Renal cortical epithelial cell (primary cell): Measurements from ENCODE around the gene FGD5. TPM values are rescaled to one million over a fixed set of nuclear protein-coding genes. Genes with fewer than 3 reads are reported as not detected.

Source experiments
- DNase-seq: peaks from one replicate; pipeline ENCODE4 v3.0.0-alpha.2; 2011; ENCODE audit warnings: low read depth
- total RNA-seq: library from RNA; depleted of rRNA; stranded (reverse); fragments of >200 nt; gene quantifications from 2 replicates; pipeline ENCODE4 v1.2.3, GENCODE V29; 2014

Gene FGD5
- total RNA-seq, 1 donor from 2014 or later, result 0.30 TPM

DNA sequence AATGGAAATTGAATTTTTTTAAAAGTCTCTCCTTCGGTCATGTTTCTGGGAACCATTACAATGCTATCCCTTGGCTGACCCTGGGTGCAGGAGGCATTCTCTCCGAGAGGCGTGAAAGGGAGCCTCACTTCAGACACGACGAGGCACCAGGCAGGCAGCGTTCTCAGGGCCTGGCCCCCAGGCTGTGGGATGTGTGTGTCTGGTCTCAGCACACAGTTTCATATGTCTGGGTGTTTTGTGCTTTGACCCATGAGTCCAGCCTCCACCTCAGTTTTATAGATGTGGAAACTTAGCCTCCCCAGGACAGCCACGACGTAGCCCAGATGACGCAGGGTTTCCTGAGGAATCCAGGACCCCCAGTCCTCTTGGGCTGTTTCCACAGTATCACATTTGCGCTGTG, 34.0 kb downstream of the FGD5 start:
- DNase-seq, result no peak

DNA sequence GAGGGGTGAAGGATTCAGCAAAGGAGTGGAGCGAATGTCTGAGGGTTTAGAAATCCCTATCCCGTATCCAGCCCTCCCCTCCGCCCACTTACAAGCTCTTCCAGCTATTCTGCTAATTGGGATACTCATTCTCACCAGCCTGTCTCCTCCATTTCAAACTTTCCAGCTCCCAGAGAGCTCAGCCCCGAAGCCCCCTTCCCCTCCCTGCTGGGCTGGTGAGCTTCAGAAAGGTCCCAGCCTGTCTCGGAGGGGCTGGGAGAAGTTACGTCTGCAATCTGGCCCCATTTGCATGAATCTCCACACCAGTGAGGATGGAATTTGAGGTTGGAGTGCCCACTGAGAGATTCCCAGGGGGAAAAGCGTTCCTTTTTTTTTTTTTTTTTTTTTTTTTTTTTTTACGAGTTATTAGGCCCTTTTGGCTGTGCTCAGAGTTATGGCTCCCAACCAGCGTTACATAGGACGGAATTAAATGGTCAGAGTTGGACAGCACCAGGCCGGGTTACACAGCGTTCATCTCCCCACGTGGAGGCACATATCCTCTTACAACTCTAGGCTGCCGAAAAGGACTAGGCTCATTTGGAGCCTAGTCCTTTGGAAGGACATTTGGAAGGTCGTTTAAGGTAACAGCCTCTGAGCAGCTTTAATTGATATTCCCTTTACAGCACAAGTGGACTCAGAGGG, 34.6 kb downstream of the FGD5 start:
- no peak for DNase-seq

DNA sequence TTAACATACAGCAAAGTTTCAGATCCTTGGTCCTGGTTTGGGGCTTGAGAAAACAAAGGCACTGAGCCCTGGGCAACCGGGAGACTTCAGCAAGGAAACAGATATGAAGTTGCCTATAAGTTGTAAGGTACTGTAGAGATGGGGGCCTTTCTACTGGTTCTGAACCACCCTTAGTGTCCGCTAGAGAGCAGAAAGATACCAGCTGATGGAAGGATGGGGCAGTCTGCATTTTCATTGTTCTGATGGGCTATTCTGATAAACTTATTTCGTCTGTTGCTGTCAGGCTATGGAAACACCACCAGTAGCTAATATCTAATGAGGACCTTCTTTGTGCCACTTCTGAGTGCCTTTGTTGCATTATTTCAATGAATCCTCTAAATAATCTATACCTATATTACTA, 38.7 kb downstream of the FGD5 start:
- DNase-seq, result no peak

DNA sequence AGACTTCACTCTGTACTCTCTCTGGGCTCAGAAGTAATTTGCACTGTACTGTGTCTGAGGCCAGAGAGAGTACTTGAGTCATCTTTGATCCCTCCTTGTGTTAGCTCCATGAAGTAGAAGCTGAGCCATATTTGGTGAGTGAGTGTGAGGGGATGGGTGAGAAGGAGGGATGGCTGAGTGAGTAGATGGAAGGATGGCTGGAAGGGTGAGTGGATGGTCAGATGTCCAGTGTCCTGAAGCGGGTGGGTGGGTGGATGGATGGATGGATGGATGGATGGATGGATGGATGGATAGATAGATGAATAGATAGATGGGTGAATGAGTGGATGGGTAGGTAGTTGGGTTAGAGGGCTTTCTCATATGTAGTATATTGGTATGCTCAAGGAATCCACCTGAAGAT, 39.3 kb downstream of the FGD5 start:
- DNase-seq, result no peak

DNA sequence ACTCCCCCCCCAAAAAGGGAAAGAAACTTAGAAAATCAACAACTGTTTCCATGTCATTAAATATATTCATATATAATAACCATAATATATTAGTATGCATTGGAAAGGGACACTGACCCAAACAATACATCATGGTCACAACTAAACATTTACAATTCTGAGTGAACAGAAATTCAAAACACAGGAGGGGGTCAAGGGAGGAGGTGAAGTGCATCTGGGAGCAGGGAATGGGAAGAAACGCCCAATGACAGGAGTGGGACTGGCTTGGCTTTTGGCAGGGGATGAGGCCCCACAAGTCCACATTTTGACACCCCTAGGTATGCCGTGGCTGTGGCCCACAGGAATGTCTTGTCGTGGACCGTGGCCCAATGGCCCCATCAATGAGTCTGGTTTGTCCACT, 41.1 kb downstream of the FGD5 start:
- DNase-seq, result no peak

DNA sequence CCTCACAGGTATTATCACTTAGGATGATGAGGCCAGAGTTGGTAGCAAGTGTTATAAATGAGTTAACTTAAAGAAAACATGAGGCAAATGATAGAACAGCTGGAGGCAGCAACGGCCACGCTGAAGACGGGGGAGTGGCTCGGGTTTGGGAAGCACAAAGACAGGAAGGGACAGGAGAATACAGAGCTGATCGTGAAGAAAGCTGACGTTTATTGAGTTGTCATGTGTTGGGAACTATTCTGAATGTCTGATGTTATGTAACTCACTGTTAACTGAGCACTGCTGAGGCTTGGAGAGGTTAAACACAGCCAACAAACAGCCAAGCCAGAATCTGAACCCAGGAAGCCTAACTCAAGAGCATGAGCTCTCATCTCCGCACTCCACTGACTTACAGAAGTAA, 42.3 kb downstream of the FGD5 start:
- no peak for DNase-seq

DNA sequence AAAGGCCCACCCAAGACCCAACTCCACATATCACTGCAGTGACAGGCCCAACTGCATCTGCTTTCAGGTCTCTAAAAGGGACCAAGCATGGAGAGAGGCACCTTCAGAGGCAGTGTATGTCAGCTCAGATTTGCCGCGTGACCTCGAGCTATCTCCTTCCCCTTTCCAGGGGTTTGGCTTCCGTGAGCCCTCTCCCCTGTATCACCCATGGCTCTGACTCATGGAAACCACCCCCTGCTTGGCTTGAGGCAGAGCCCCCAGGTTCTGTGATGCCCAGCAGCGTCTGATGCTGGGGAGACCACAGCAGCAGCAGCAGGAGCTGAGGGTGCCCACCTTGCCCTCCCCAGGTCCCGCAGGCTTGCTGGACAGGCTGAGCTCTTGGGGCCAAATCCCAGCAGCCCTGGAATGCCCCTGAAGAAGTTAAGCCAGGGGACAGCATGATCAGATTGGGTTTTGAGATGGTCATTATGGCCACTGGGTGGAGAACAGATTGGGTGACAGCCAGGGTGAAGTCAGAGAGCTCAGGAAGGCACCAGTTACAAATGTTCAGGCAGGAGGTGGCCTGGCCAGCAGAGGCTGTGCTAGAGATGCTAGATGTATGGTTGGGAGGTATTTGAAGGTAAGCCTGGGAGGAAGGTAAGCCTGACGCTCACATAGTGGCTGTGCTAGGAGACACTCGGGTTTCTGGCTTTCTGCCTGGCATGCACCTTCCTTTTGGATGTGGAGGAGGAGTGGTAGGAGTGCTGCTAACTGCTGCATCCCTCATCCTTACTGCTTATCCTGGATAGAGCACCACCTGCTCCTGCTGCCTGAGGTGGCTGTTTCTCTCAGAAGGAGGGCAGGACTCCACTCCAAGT, 42.9 kb downstream of the FGD5 start:
- no peak for DNase-seq

DNA sequence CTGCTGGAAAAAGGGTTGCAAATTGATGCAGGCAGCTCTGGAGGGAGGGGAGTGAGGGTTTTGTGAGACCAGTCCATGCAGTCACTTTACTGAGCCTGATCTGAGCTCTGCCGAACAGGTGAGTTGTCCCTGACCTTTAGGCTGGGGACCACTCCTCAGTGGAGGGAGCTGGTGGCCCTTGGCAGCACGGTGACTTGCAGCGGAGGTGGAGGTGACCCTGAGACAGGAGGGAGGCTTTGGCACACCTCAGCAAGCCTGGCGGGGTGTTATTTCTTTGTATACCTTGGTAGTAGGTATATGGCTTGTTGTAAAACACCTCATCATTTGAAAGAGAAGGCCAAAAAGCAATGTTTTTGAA, 43.5 kb downstream of the FGD5 start:
- no peak for DNase-seq

DNA sequence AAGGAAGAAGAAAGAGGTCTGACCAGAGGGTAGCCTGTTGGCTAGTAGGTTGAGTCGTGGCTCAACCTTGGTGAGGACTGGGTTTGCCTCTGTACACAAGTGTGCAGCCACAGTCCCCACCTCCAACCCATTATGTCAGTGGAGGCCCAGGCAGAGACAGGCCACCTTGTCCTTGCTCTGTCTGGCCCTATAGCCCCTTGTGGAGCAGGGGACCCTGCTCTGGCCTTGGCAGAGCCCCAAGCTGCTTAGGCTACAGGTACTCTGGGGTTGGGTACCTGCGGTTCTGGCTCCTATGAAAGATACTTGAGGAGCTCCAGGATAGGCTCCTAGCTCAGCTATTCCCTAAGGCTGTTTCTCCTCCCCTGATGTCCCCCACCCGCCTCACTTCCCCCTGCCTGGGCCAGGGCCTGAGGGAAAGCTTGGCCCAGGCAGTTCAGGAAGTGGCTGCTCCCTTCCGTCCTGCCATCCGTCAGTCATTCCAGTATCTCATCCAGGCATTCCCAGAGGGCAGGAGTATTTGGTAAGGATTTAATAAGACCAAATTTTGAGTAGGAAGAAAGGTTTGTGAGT, 44.0 kb downstream of the FGD5 start:
- DNase-seq, result no peak

DNA sequence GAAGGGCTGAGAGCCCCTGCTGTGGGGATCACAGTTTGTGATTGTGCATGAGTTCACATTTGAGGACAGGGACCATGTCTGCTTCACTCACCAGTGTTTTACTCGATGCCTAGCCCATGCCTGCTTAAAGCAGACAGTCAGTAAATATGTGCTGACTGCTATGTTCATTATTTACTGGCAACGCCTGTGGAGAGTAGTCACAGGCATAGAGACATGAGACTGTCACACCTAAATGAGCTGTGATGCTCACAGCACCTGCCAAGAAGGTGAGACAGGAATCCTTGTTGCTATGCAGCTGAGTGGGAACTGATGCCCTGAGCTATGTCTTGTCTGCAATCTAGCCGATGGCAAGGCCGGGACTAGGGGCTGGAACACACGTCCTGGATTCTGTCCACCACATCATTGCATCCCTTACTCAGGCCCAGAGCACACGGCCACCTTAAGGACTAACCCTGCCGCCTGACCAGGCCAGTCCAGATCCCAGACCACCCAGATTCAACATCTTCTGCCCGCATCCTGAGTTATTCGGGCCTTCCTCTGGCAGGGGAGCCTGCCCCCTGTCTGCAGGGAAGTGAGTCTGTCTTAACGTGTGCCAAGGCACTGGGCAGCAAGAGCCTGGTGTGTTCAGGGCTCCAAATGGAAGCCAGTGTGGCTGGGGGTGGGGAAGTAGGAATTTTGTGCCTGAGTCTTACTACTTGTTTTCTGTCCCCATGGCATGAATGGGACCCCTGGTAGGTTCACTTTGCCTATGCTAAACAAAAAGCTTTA, 44.8 kb downstream of the FGD5 start:
- DNase-seq, result no peak

DNA sequence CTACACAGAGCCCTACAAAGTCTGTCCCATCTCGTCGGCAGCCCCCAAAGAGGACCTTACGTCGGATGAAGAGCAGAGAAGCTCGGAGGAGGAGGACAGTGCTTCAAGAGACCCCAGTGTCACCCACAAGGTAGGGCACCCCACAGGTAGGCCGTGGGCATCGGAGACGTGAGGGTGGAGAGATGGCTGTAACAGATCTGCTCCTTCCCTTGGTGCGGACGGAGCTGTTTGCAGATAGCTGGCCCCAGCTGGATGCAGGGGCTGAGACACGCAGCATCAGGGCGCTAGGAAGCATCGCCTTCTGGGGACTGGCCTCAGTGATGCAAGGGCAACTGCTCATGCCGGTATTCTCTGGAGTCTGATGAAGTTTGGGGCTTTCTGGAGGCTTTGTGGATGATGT, 45.4 kb downstream of the FGD5 start:
- no peak for DNase-seq

DNA sequence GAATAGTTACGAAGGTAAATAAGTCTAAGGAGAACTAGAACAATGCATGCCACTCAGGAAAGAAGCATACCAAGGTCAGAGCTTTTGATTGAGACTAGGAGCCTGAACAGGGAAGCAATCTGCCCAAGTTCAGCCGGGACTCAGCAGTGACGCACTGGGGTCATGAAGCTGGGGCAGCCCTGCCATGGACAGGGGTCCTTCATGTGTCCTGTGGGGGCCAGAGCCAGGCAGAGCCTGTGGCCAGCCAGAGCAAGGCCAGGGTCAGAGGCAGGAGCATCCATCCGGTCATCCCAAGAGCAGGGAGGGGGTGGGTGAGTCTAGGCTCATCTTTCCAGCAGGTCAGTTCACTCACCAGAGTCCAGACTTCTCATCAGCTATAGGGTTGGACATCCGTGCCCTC, 47.9 kb downstream of the FGD5 start:
- no peak for DNase-seq

DNA sequence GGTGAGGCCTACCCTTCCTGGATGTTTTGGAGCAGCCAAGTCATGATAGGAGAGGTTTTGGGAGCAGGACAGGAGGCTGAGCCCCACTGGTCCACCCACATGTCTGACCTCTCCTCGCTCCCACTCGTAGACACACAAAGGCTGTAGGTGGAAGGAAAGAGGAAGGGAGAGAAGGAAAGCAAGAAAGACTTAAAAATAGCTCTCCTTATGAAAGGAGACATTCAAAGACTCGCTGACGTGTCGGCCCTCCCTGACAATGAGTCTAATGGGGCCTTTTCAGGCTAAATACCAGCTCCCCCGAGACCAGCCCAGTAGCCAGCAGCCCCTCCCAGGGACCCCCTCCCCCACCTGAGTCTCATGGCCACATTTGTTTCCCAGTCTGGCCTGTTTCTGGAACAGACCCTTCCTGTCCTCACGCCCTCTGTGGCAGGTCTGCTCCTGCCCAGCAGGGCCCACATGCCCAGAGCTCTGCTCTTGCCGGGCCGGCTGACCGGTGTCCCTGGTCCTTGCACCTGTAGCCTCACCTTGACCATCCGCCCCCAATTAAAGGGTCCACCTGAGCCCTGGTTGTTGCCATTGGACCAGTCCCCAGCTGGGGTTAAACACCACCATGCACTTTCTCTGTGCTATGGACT, 49.3 kb downstream of the FGD5 start:
- no peak for DNase-seq

DNA sequence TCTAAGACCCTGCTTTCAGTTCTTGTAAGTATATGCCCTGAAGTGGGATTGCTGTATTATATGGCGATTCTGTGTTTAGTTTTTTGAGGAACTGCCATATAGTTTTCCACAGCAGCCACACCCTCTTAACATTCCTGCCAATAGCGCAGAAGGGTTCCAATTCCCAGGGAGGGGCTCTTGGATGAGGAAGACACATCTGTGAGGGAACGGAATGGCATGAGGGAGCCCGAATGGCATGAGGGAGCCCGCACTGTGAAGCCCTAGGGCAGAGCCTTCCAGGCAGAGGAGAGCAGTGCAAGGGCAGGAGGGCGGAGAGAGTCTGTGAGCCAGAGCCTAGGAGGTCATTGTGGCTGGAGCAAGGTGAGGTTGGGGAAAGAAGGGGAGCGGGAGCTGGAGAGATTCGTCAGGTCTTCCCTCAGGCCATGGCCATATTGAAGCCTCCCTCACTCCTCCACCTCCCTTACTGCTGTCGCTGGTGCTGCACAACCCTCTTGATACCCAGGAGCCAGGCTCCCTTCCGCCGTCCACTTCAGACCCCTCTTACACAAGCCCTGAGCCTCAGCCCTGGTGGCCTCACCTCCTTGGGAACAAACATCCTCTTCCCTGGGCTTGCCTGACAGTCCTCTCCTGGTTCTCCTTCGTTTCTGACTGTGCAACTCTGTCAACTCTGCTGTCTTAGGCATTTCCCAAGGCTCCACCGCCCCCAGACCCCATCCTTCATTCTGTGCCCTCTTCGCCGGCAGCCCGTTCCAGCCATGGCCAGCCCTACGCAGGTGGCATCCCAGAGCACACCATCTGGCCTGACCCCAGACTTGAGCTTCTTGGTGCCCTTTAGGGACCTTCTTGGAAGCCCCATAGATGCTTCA, 51.4 kb downstream of the FGD5 start:
- DNase-seq, result no peak

DNA sequence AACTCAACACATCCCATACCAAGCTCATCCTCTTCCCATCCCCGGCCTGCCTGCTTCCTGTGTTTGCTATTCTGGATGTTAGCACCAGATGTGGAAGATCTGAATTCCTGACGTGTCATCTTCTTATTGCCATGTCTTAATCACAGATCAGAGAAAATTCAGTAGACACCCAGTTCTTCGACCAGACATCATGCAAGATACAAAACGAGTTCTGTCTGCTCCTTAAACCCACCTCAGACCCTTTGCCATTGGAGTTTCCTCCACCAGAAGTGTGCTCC, 52.0 kb downstream of the FGD5 start:
- DNase-seq, result no peak

DNA sequence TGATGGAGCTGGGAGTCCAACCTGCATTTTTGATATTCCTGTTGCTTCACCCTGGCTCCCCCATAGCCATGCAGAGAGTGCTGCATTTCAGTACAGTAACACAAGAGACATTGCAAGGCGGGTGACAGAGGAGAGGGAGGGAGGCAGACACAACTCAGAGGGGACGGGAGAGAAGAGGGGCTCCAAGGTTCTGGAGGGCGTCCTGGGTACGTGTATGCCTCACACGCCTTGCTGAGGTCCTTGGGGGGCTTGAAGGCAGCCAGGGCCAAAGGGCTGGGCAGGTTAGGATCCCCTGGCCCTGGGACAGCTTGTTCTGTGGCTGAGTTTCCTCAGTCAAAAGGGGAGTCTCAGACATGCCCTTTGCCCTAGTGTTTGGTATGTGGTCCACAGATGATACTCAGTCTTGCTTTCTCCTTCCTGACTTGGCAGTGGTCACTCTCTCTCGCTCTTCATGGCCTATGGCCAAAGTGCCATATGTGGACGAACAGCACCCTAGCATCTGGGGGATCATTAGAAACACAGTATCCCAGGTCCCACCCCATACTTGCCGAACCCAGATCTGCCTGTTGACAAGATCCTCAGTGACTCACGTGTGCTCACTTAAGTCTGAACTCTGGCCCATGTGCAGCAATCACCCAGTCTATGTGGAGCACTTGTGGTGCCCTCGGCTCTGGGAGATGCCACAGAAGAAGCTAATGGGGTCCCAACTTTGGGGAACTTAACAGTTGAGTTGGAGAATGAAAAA, 52.9 kb downstream of the FGD5 start:
- no peak for DNase-seq

DNA sequence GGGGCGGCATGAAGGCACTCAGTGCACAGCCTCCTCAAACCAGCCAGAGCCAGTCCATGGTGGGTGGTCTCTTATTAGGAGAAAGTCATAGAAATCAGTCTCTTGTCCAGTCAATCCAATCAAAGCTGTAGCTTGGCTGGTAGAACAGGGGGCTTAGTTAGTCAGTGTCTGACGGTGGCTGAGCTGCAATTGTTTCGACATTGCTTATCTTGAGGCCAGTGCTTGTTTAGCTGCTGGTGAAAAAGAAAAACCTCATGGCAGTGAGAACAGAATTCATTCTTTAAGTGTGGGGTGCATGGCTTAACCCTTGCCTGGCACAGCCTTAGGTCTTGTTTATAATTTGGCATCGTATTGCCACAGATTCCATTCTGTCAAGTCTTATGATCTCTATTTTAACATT, 53.9 kb downstream of the FGD5 start:
- no peak for DNase-seq

DNA sequence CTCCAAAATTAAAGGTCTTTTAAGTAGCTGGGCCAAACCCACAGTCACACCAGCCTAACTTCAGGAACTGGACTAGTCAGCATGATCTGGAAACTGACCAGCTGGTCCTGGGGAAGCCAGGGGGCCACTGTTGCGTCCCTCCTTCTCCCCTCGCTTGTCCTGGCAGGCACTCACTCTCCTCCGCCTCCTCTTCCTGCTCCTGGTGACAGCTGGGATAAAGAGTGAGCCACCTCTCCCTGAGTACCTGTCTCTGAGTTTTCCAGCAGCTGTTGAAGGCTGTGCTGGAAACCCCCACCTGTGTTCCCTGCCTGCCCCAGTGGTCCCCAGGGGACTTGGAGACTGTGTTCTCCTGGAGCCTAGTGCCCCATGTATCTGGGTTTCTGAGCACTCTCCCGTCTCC, 56.0 kb downstream of the FGD5 start:
- DNase-seq, result no peak

DNA sequence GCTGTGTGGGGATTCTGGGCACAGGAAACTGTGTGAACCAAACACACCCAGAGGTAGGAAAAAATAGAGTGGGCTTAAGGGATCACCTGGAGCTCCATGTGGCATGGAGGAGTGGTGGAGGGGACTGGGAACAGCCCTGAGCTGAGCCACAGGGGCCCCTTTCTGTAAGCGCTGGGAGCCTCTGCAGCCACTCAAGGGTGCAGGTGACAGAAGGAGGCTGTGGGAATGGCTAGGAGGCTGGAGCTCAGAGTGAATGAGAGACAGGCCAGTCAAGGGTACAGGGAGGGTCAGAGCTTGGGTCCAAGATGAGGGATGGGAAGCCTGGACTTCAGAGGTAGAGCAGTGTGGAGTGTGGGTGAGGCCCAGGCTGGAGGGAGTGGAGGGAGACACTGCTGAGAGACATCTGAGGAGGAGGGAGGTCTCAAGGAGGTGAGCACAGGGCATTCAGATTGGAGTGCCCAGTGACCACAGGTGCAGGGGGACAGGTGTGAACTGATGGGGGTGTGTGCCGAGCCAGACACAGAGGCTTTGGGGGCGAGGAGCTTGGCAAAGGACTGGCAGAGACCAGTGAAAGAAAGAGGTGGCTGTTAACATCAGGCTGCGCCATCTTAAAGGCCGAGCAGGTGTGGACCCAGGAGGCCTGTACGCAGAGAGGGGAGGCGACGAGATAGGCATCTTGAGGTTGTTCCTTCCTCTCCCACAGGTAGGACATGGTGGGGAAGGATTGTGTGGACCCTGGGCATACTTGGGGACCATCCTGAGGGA, 56.8 kb downstream of the FGD5 start:
- DNase-seq, result no peak

DNA sequence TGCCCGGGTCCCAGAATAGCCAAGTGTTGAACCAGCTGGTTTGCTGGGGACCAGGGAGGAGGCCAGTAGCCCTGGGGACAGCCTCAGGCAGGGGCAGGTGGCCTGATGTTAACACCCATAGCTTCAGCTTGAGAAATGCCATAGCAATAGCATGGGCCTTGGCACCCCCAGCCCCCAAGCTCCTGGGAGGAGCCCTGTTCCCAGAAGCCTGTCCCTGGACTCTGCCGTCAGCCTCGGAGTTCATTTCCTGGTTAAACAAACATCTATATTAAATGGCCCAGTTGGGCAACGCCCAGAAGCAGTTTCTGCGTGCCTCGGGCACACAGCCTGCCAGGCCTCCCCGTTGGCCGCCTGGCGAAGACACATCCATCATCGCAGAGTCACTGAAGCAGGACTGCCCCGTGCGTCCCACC, 58.2 kb downstream of the FGD5 start:
- DNase-seq, result peak; percentile 57
